ENCODE measurements around the gene STK39.

GRCh38 chr2:168145426-168146310 is 101.7 kb downstream of the STK39 start:
- TF ChIP-seq CTCF (conservative IDR thresholded peaks at IDR 0.05 in 1 of 2, IDR thresholded peaks at IDR 0.05 in 1 of 2; ENCODE audit: low read depth in 1 of 2, low read length in 2 of 2) (no peak), EZH2 (IDR thresholded peaks at IDR 0.05; ENCODE audit: low read length, missing control alignments) (no peak)

All from fibroblast of lung (primary cell).